ENCODE data around the gene CTSZ.

DNA sequence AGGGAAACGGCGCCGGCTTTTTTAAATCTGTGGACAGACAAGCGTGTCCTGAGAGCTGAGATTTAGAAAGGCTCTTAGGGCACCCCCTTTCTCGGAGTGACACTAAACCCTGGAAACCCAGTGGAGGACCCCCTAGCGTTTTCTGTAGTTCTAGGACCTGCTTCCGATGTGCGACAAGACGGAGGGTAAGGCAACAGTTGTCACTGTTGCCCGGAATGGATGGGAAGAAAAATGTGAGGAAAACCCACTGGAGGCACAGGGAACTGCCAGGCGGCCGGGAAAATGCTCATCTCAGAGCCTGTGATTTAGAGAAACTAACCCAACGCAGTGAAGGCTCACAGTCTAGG is 25.6 kb upstream of the CTSZ start:
- TF ChIP-seq KAT7 (CRISPR knock-in tag; IDR thresholded peaks at IDR 0.05; ENCODE audit: borderline replicate concordance), result no peak
- TF ChIP-seq CTCF (IDR thresholded peaks at IDR 0.05), result no peak
- no peak for TF ChIP-seq TEAD4 (CRISPR knock-in tag; IDR thresholded peaks at IDR 0.05)
- TF ChIP-seq, protein P1, sequence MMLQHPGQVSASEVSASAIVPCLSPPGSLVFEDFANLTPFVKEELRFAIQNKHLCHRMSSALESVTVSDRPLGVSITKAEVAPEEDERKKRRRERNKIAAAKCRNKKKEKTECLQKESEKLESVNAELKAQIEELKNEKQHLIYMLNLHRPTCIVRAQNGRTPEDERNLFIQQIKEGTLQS (CRISPR knock-in tag; conservative IDR thresholded peaks at IDR 0.05), result no peak
- no peak for TF ChIP-seq NFE2L1 (CRISPR knock-in tag; IDR thresholded peaks at IDR 0.05)
- TF ChIP-seq, protein P2, sequence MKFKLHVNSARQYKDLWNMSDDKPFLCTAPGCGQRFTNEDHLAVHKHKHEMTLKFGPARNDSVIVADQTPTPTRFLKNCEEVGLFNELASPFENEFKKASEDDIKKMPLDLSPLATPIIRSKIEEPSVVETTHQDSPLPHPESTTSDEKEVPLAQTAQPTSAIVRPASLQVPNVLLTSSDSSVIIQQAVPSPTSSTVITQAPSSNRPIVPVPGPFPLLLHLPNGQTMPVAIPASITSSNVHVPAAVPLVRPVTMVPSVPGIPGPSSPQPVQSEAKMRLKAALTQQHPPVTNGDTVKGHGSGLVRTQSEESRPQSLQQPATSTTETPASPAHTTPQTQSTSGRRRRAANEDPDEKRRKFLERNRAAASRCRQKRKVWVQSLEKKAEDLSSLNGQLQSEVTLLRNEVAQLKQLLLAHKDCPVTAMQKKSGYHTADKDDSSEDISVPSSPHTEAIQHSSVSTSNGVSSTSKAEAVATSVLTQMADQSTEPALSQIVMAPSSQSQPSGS (CRISPR knock-in tag; IDR thresholded peaks at IDR 0.05; ENCODE audit: borderline replicate concordance, low read depth), result no peak
- TF ChIP-seq SP1 (CRISPR knock-in tag; conservative IDR thresholded peaks at IDR 0.05), result no peak
